Measurements from ENCODE around the gene PLEKHA6. TPM values are rescaled to one million over a fixed set of nuclear protein-coding genes. Genes with fewer than 3 reads are reported as not detected.

PLEKHA6 gene
- total RNA-seq, 4 donors from 2014 or later = 4.3 to 13.2 (median 7.7) TPM

DNA sequence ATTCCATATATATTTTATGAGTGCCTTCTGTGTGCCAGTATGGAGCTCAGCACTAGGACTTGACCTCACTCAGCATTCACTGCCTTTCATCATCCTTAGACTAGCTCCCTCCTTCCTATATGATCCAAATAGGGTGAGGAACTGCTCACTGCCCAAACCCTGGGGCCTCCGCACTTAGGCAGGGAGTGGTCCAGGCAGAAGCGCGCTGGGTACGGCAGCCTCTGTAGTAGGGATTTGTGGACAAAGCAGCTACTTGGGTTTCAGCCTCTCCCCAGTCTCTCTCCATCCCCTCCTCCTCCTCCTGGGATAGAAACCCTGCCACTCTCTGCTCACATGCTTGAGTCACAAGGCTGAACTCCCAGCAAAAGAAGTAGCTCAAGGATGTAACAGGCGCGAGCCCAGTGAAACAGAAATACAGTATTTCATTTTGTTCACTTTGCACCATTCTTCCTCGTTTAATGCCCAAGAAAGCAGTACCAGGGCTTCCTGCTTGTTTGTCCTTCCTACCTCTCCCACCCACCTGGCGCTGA is 32.9 kb downstream of the PLEKHA6 start:
- no peak overlapping the region for H3K4me3 ChIP-seq
- no peak overlapping the region for H3K27ac ChIP-seq
- in situ Hi-C loops (cut with MboI; ENCODE audit: low sequenced_read_pairs in 4 of 4) (no loop called here), intact Hi-C loops (cut with DNase I; ENCODE audit: low total_unique reads) (no loop called here)
- H3K9me3 ChIP-seq = no peaks in the 10 kb centered on the region
- no peak for DNase-seq
- H3K27me3 ChIP-seq = no peaks in the 10 kb centered on the region
- TF ChIP-seq, protein P1, sequence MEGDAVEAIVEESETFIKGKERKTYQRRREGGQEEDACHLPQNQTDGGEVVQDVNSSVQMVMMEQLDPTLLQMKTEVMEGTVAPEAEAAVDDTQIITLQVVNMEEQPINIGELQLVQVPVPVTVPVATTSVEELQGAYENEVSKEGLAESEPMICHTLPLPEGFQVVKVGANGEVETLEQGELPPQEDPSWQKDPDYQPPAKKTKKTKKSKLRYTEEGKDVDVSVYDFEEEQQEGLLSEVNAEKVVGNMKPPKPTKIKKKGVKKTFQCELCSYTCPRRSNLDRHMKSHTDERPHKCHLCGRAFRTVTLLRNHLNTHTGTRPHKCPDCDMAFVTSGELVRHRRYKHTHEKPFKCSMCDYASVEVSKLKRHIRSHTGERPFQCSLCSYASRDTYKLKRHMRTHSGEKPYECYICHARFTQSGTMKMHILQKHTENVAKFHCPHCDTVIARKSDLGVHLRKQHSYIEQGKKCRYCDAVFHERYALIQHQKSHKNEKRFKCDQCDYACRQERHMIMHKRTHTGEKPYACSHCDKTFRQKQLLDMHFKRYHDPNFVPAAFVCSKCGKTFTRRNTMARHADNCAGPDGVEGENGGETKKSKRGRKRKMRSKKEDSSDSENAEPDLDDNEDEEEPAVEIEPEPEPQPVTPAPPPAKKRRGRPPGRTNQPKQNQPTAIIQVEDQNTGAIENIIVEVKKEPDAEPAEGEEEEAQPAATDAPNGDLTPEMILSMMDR (IDR thresholded peaks at IDR 0.05 in 4 of 5, conservative IDR thresholded peaks at IDR 0.05 in 1 of 5) = no peak
- TF ChIP-seq POLR2A (IDR thresholded peaks at IDR 0.05) = no peak
- H3K4me1 ChIP-seq = no peaks in the 10 kb centered on the region
- no peak for ATAC-seq
- H3K36me3 ChIP-seq = no peaks in the 10 kb centered on the region

DNA sequence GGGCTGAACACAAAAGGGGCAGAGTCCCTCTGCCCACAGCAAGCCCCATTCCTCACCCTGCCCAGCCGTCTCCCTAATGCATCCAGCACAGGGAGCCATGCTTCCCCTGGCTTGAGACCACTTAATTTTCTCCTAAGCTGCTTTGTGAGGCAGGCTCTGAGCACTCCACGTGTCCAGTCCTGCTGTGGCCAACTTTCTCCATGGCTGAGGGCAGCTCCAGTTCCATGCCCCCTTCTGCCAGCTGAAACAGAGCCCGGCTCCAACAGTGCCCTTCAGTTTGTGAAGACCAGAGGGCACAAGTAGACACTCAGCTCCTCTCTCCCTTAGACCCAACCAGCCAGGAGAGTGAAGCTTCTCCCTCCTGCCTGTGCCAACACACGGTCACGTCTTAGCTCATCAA is 33.8 kb downstream of the PLEKHA6 start:
- no peaks in the 10 kb centered on the region for H3K36me3 ChIP-seq
- no peak for TF ChIP-seq POLR2A (IDR thresholded peaks at IDR 0.05)
- TF ChIP-seq, protein P1 (IDR thresholded peaks at IDR 0.05 in 4 of 5, conservative IDR thresholded peaks at IDR 0.05 in 1 of 5) = no peak
- no peaks in the 10 kb centered on the region for H3K4me1 ChIP-seq
- H3K27ac ChIP-seq = no peak overlapping the region
- peak; percentile 33 to 87 for ATAC-seq
- intact Hi-C loops (cut with DNase I; ENCODE audit: low total_unique reads) = no loop called here
- no peaks in the 10 kb centered on the region for H3K9me3 ChIP-seq
- no peak overlapping the region for H3K4me3 ChIP-seq
- in situ Hi-C loops (cut with MboI; ENCODE audit: low sequenced_read_pairs in 4 of 4) = no loop called here
- peak in 1 of 2 donors; percentile 41 for DNase-seq
- H3K27me3 ChIP-seq = no peaks in the 10 kb centered on the region

DNA sequence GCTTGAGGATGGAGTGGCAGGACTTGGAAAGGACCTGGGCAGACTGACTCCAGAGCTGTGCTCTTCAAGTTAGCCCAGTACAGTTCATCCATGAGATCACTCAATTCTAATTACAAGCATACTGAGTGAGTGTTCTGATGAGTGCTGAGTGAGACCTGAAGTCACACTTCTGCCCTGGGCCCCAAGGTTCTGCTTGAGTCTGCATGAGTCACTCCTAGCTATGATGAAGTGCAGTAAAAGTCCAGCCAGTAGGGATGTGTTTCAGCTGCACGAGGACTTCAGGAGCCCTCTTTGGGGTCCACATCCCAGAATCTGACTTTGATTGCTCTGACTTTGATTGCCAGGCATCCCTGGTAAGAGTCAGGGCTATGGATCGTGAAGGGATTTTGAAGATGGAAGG is 35.8 kb downstream of the PLEKHA6 start:
- Histone ChIP-seq H3K4me1 (no peaks in the 10 kb centered on the region), H3K27ac (no peak overlapping the region), H3K27me3 (no peaks in the 10 kb centered on the region), H3K36me3 (no peaks in the 10 kb centered on the region), H3K4me3 (no peak overlapping the region), H3K9me3 (no peaks in the 10 kb centered on the region)
- TF ChIP-seq, protein P1 (IDR thresholded peaks at IDR 0.05 in 4 of 5, conservative IDR thresholded peaks at IDR 0.05 in 1 of 5) = no peak
- no peak for TF ChIP-seq POLR2A (IDR thresholded peaks at IDR 0.05)
- in situ Hi-C loops (cut with MboI; ENCODE audit: low sequenced_read_pairs in 4 of 4) = no loop called here
- DNase-seq (no peak), ATAC-seq (no peak)
- intact Hi-C loops (cut with DNase I; ENCODE audit: low total_unique reads) = no loop called here

DNA sequence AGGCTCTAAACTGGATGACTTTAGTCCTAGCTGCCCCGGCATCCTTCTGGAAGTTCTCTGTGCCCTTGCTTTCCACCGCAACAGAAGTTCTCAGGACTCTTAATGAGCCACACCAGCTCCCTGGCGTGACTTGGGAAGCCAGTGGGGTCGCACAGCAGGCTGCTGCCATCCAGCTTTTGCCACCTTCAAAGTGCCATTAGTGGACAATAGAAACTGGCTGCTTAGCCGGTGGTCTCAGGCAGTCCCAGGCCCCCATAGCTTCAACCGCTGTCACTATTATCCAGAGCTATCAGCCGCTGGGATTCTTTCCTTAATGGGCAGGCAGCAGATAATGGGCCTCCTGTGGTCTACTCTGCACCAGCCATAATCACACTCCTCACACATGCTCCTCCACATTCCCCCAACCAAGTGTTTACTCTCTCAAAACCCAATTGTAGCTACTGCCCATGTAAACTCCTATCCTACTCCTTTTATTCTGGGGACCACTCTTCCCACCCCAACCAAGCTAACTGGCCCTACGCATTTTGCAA is 37.3 kb downstream of the PLEKHA6 start:
- Histone ChIP-seq H3K4me3 (no peak overlapping the region), H3K27me3 (no peaks in the 10 kb centered on the region), H3K27ac (no peak overlapping the region), H3K4me1 (no peaks in the 10 kb centered on the region), H3K9me3 (no peaks in the 10 kb centered on the region), H3K36me3 (no peaks in the 10 kb centered on the region)
- intact Hi-C loops (cut with DNase I; ENCODE audit: low total_unique reads) (no loop called here), in situ Hi-C loops (cut with MboI; ENCODE audit: low sequenced_read_pairs in 4 of 4) (no loop called here)
- TF ChIP-seq, protein P1 (IDR thresholded peaks at IDR 0.05 in 4 of 5, conservative IDR thresholded peaks at IDR 0.05 in 1 of 5) = no peak
- no peak for TF ChIP-seq POLR2A (IDR thresholded peaks at IDR 0.05)
- no peak for ATAC-seq
- no peak for DNase-seq

DNA sequence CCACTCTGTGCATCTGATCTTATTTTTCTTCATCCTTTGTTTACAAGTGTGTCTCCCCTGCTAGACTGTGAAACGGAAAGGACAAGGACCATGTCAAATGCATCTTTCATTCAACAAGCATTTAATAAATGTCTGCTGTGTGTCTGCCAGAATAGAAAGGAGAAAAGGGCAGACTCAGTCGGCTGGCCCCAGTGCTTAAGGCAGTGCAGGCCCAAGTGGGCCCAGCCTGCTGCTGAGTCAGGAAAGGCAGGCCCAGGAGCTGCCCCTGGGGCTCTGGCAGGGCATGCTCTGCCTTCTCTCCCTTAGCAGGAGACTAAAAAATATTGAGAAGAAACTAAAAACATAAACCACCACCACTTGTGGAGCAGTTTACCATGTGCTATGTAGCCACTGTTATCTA is 38.1 kb downstream of the PLEKHA6 start:
- Histone ChIP-seq H3K4me1 (peaks cover 0 to 5% of the 10 kb centered on the region in 2 donors), H3K4me3 (no peak overlapping the region), H3K9me3 (no peaks in the 10 kb centered on the region), H3K27ac (no peak overlapping the region), H3K27me3 (no peaks in the 10 kb centered on the region), H3K36me3 (no peaks in the 10 kb centered on the region)
- no peak for DNase-seq
- ATAC-seq = no peak
- TF ChIP-seq, protein P1 (IDR thresholded peaks at IDR 0.05 in 4 of 5, conservative IDR thresholded peaks at IDR 0.05 in 1 of 5) = no peak
- no peak for TF ChIP-seq POLR2A (IDR thresholded peaks at IDR 0.05)
- in situ Hi-C loops (cut with MboI; ENCODE audit: low sequenced_read_pairs in 4 of 4) (no loop called here), intact Hi-C loops (cut with DNase I; ENCODE audit: low total_unique reads) (no loop called here)
